Activated CD8-positive, alpha-beta T cell treated with anti-CD3 and anti-CD28 coated beads for 36 hours (primary cell): ENCODE data around the gene EXOSC2. TPM values are rescaled to one million over a fixed set of nuclear protein-coding genes. Genes with fewer than 3 reads are reported as not detected.

Experiments
- ATAC-seq: fragments of 200-7000 bp; cut with Tn5 transposase; one replicate; pipeline ENCODE4 v1.10.0; 2021; ENCODE audit warnings: mild to moderate bottlenecking, moderate library complexity
- CTCF ChIA-PET: fragments of 350-600 bp; sonication (Branson Sonifier 250); formaldehyde crosslinking; loops from one replicate; lab custom pipeline; 2021; ENCODE audit warnings: antibody characterized with exemption; lab: Charles Lee
- POLR2A ChIA-PET: fragments of 350-600 bp; sonication (Branson Sonifier 250); formaldehyde crosslinking; loops from one replicate; lab custom pipeline; 2021; ENCODE audit warnings: antibody characterized with exemption; lab: Charles Lee
- DNase-seq: peaks from one replicate; pipeline ENCODE4 v3.0.0-alpha.2; 2020
- H3K27ac Mint-ChIP-seq: one replicate; pipeline ENCODE4 v1.8.0; 2021; ENCODE audit warnings: mild to moderate bottlenecking, mixed read lengths
- H3K27me3 Mint-ChIP-seq: one replicate; pipeline ENCODE4 v1.8.0; 2021; ENCODE audit warnings: mixed read lengths
- H3K36me3 Mint-ChIP-seq: one replicate; pipeline ENCODE4 v1.8.0; 2021; ENCODE audit warnings: low read depth, mixed read lengths
- H3K4me1 Mint-ChIP-seq: one replicate; pipeline ENCODE4 v1.8.0; 2021; ENCODE audit warnings: low read depth, mixed read lengths
- H3K4me3 Mint-ChIP-seq: one replicate; pipeline ENCODE4 v1.8.0; 2021; ENCODE audit warnings: mild to moderate bottlenecking, moderate library complexity, mixed read lengths
- H3K9me3 Mint-ChIP-seq: one replicate; pipeline ENCODE4 v1.8.0; 2021; ENCODE audit warnings: mixed read lengths
- intact Hi-C: fragments of 100-400 bp; cut with micrococcal nuclease; formaldehyde crosslinking; loops from one replicate; pipeline ENCODE4 v1.10.0; 2022
- total RNA-seq, 2 experiments: library from RNA; stranded (reverse); gene quantifications; one replicate each; pipeline ENCODE4 v1.2.3, GENCODE V29; 2021
- TF ChIP-seq, protein P1 (sequence below): fragments of 200-600 bp; IDR thresholded peaks from one replicate; pipeline ENCODE4 v1.8.0; 2022; ENCODE audit warnings: antibody characterized with exemption, mild to moderate bottlenecking

Gene EXOSC2
- total RNA-seq, 2 experiments from 2014 or later: 82.1 to 82.5 TPM

DNA sequence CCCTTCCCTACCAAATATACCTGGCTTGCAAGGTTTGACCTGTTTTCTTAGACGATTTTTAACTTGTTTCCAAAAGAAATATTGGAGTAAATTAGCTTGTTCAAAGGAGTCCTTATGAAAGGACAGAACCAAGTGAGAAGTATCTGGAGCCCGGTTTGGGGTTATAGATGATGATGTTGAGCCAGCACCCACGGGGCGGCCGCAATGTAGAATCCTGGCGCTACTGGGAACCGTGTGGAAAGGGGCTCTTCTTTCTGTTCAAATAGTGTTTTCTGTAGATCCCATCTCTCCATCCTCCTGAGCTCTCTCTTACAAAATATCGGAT lies 517 bp upstream of the EXOSC2 start:
- intact Hi-C loops: no loop called here
- POLR2A ChIA-PET: interaction anchor here (0.6 to 4.3 kb wide), 8 partner anchors 8 to 218 kb away, joined by 3 to 54 read pairs (median 5); no protein-coding TSS in a partner anchor
- peak overlapping the region; percentile 99 for H3K27ac Mint-ChIP-seq
- H3K4me3 Mint-ChIP-seq: peak overlapping the region; percentile 98
- H3K9me3 Mint-ChIP-seq: peaks cover 5% of the 10 kb centered on the region
- DNase-seq: no peak
- H3K27me3 Mint-ChIP-seq: no peaks in the 10 kb centered on the region
- TF ChIP-seq, protein P1, sequence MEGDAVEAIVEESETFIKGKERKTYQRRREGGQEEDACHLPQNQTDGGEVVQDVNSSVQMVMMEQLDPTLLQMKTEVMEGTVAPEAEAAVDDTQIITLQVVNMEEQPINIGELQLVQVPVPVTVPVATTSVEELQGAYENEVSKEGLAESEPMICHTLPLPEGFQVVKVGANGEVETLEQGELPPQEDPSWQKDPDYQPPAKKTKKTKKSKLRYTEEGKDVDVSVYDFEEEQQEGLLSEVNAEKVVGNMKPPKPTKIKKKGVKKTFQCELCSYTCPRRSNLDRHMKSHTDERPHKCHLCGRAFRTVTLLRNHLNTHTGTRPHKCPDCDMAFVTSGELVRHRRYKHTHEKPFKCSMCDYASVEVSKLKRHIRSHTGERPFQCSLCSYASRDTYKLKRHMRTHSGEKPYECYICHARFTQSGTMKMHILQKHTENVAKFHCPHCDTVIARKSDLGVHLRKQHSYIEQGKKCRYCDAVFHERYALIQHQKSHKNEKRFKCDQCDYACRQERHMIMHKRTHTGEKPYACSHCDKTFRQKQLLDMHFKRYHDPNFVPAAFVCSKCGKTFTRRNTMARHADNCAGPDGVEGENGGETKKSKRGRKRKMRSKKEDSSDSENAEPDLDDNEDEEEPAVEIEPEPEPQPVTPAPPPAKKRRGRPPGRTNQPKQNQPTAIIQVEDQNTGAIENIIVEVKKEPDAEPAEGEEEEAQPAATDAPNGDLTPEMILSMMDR: no peak
- H3K4me1 Mint-ChIP-seq: peaks cover 35% of the 10 kb centered on the region
- CTCF ChIA-PET: interaction anchor here (0.9 to 2.7 kb wide), 8 partner anchors 8 to 354 kb away, joined by 3 to 59 read pairs (median 5); no protein-coding TSS in a partner anchor
- ATAC-seq: no peak
- H3K36me3 Mint-ChIP-seq: peaks cover 36% of the 10 kb centered on the region

DNA sequence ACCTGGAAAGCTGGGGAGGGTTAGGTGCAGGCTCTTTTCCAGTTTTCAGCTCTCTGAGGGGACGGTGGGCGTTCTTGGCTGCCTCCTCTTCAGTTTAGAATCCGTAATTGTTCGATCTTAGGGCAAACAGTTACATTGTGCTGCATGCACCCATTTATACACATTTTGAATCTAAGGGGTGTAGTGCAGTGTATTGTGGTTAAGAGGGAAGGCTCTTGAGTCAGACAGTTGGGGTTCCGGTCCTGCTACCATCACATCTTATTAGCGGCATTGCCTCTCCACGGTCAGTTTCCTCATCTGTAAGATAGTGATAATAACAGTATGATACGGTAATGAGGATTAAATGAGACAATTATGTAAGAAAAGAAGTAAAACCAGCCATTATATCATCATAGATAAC lies 625 bp downstream of the EXOSC2 start:
- H3K4me1 Mint-ChIP-seq: peaks cover 45% of the 10 kb centered on the region
- TF ChIP-seq, protein P1: no peak
- peak overlapping the region; percentile 98 for H3K4me3 Mint-ChIP-seq
- H3K9me3 Mint-ChIP-seq: peaks cover 5% of the 10 kb centered on the region
- peaks cover 47% of the 10 kb centered on the region for H3K36me3 Mint-ChIP-seq
- no peaks in the 10 kb centered on the region for H3K27me3 Mint-ChIP-seq
- ChIA-PET CTCF (interaction anchor here (1.6 to 2.7 kb wide), 3 partner anchors 7 to 12 kb away, joined by 6 to 59 read pairs (median 10); no protein-coding TSS in a partner anchor), POLR2A (interaction anchor here (1.5 to 4.3 kb wide), 4 partner anchors 10 to 21 kb away, joined by 5 to 54 read pairs (median 6); no protein-coding TSS in a partner anchor)
- H3K27ac Mint-ChIP-seq: peak overlapping the region; percentile 99
- intact Hi-C loops: no loop called here
- ATAC-seq (no peak), DNase-seq (no peak)

DNA sequence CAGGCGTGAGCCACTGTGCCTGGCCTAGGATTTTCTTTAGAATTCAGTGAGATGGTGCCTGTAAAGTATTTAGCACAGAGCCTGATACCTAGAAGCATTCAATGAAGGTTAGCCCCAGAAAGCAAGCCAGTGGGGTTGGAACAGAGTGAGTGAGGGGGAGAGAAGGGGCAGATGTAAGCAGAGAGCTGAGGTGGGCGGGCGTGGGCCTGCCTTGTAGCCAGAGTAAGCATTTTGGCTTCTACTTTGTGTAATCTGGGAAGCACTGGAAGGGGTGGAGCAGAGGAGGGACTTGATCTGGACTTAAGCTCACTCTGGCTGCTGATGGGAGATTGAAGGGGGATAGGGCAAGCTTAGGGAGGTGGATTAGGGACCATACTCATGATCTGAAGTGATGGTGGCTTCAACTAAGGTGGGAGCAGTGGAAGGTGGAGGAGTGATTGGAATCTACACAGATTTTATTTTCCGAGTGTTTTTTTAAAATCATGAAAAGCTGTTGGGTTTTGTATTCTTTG lies 2.6 kb downstream of the EXOSC2 start:
- Mint-ChIP-seq H3K9me3 (peaks cover 5% of the 10 kb centered on the region), H3K27ac (peak overlapping the region; percentile 47), H3K27me3 (no peaks in the 10 kb centered on the region), H3K36me3 (peaks cover 58% of the 10 kb centered on the region), H3K4me3 (peak overlapping the region; percentile 98), H3K4me1 (peaks cover 46% of the 10 kb centered on the region)
- ChIA-PET CTCF (interaction anchor here (1.0 to 2.0 kb wide), 5 partner anchors 10 to 168 kb away, joined by 3 to 9 read pairs (median 5); no protein-coding TSS in a partner anchor), POLR2A (interaction anchor here (4.3 kb wide), 1 partner anchor 10 kb away, joined by 54 read pairs; no protein-coding TSS in a partner anchor)
- intact Hi-C loops: no loop called here
- ATAC-seq (no peak), DNase-seq (no peak)
- TF ChIP-seq, protein P1: no peak

- DNase-seq (no peak), ATAC-seq (no peak)
- TF ChIP-seq, protein P1: no peak
- Mint-ChIP-seq H3K36me3 (peaks cover 66% of the 10 kb centered on the region), H3K9me3 (peaks cover 5% of the 10 kb centered on the region), H3K27me3 (no peaks in the 10 kb centered on the region), H3K4me3 (no peak overlapping the region), H3K27ac (no peak overlapping the region), H3K4me1 (peaks cover 51% of the 10 kb centered on the region)
- intact Hi-C loops: no loop called here
- CTCF ChIA-PET: interaction anchor here (0.6 to 1.3 kb wide), 3 partner anchors 11 to 16 kb away, joined by 3 to 7 read pairs (median 3); no protein-coding TSS in a partner anchor
- POLR2A ChIA-PET: no interaction called here
Measured at GRCh38 chr9:130696996-130697395, 3.4 kb downstream of the EXOSC2 start.

- ChIA-PET POLR2A (interaction anchor here (0.7 to 2.1 kb wide), 4 partner anchors 9 to 335 kb away, joined by 3 to 12 read pairs (median 4); no protein-coding TSS in a partner anchor), CTCF (interaction anchor here (1.0 to 4.9 kb wide), 6 partner anchors 8 to 167 kb away, joined by 3 to 74 read pairs (median 35); no protein-coding TSS in a partner anchor)
- H3K4me1 Mint-ChIP-seq: peaks cover 44% of the 10 kb centered on the region
- no peaks in the 10 kb centered on the region for H3K27me3 Mint-ChIP-seq
- intact Hi-C loops: no loop called here
- H3K4me3 Mint-ChIP-seq: no peak overlapping the region
- DNase-seq (no peak), ATAC-seq (no peak)
- TF ChIP-seq, protein P1: no peak
- H3K9me3 Mint-ChIP-seq: no peaks in the 10 kb centered on the region
- H3K27ac Mint-ChIP-seq: peak overlapping the region; percentile 14
- H3K36me3 Mint-ChIP-seq: peaks cover 79% of the 10 kb centered on the region
Measured at GRCh38 chr9:130698514-130698913, 4.9 kb downstream of the EXOSC2 start.
